SK-N-MC (cell line): ENCODE data around the gene ANO3.

ENCODE experiments used
- EZH2 ChIP-seq: fragments of 200-600 bp; sonication (generic); IDR thresholded peaks from one replicate; pipeline ENCODE4 v1.6.1; 2017; ENCODE audit warnings: antibody characterized with exemption
- FOXP2 ChIP-seq: optimal IDR thresholded peaks from 2 replicates; pipeline ENCODE3; 2011; ENCODE audit warnings: mild to moderate bottlenecking, moderate library complexity; ENCODE audit not compliant: insufficient read depth; ENCODE audit errors: extremely low read length, control extremely low read depth
- POLR2AphosphoS5 ChIP-seq: IDR thresholded peaks from 2 replicates; pipeline ENCODE4 v1.6.1; 2012; ENCODE audit warnings: mild to moderate bottlenecking, low read depth, low read length, borderline replicate concordance

DNA sequence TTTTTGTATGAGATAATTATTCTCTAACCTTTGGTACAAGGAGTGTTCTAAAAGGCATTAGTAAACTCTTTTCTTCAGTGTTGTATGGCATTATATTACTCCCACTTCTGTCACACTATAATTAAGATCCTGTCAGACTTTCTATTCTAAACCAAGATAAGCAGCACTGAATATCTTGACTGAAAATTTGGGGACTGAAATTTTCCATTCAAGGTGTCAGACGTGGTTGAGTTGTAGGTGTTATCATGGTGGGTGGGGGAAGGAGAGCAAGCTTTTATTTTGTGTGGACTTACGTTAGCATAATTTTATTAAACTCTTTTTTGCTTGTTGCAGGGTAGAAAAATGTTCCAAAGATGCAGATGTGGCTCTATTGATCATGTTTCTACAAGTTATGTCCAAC is 217.2 kb downstream of the ANO3 start:
- TF ChIP-seq POLR2AphosphoS5 (no peak), EZH2 (no peak), FOXP2 (no peak)
